ENCODE results near the gene ATL2.
"Not testable (repeated sequence)": the region's sequence is repeated elsewhere in the genome, so short reads cannot be mapped to it uniquely, and the experiment has no call there.

The ATL2 gene

GRCh38 chr2:38387887-38388286, 10.8 kb upstream of the ATL2 start:
- no peak for DNase-seq

- DNase-seq: peak in 1 of 3 donors; percentile 76
Measured at GRCh38 chr2:38386821-38387220, 9.7 kb upstream of the ATL2 start.

DNA sequence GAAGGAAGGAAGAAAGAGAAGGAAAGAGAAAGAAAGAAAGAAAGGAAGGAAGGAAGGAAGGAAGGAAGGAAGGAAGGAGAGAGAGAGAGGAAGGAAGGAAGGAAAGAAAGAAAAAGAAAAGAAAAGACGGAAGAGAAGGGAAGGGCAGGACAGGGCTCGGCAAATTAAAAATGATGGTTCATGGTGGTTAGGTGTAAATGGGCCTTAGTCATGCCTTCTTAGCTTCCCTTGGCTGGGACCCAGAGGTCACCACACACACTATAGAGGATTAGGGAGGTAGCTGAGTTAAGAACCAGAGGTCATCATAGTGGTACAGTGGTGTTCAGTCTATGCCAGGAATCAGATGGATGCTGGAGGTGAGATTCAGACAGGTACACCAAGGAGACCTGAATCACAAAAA, 9.3 kb upstream of the ATL2 start:
- no peak for DNase-seq

- no peak for DNase-seq
Measured at GRCh38 chr2:38384338-38384737, 7.3 kb upstream of the ATL2 start.

DNA sequence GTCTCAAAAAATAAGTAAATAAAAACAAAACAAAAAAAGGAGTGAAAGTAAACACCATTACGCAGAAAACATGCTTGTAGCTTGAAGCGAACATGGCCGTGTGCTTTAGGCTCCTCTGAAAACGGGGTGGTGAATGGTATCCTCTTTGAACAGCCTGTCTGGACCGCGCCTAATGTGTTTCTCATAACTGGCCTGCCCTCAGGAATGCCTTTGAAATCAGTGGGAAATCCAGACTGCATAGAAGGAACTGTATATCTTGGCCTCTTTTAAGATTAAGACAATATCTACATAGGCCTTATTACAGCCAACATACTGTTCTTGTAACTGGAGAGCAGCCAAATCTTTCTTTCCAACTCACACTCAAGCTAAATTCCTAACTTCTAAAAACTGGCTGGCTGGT, 6.7 kb upstream of the ATL2 start:
- not testable (repeated sequence) for DNase-seq

DNA sequence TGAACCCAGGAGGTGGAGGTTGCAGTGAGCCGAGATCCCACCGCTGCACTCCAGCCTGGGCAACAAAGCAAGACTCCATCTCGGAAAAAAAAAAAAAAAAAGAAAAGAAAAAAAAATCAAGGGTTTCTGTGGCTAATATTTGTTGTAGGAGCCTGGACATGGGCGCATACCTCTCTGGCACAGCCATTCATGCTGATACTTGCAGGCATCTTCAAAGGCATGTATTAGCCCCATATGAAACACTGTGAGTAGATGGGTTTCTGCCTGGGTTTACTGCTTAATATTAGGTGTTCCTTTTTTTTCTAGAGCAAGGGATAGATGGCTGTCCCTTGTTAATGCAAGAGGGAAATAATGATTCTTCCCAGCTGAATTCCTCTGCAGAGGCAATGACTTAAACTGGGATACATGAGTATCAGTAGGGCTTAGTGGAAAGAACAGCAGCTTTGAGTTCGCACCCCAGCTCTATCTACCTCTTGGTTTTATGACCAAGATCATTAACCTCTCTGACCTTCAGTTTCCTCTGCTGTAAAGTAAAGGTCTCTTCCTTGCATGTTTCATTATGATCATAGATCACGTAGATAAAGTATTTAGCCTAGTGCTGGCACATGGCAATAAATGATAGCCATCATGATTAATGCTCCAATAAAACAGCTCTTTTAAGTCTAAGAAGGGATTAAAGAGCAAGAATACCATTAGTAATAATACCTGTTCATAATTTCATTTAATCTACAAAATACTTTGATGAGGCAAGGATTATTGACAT, 4.5 kb upstream of the ATL2 start:
- DNase-seq: no peak

DNA sequence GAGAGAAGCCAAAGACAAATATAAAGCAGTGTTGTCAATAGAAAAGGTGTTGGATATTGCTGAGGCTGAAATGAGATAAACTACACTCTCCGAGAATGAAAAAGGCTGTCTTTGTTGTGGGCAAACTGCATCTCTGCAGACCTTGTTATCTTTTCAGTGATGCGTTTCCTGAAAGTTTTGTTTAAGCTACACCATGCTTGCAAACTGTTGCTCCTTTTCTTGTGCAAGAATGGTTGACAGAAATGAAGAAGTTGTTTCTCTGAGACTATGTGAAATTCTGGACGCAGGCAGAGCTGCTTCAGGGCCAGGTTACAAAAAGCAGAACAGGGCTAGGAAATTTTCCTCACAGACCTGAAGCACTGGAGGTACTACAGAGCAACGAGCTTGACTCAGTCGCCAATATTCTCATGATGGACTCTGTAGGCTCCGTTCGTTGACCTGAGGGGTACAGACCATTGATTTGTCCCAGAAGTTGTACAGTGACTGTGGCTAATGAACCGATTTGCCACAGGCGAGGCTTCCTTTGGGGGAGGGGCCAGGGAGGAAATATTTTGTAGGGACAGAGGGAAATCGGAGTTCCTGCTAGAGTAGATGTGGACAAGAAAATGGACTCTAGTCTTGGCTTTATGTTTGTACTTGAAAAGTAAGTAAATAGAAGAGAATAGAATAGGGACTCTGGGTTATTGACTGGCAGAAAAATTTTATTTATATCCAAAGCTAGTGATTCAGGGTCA, 3.5 kb upstream of the ATL2 start:
- DNase-seq: peak; percentile 66 to 81 (median 77)

- peak; percentile 80 to 94 (median 89) for DNase-seq
Measured at GRCh38 chr2:38376346-38377049, 575 bp downstream of the ATL2 start.

GRCh38 chr2:38375696-38376345, 1.3 kb downstream of the ATL2 start:
- DNase-seq: peak; percentile 48 to 74 (median 70)

GRCh38 chr2:38374984-38375383, 2.1 kb downstream of the ATL2 start:
- no peak for DNase-seq

DNA sequence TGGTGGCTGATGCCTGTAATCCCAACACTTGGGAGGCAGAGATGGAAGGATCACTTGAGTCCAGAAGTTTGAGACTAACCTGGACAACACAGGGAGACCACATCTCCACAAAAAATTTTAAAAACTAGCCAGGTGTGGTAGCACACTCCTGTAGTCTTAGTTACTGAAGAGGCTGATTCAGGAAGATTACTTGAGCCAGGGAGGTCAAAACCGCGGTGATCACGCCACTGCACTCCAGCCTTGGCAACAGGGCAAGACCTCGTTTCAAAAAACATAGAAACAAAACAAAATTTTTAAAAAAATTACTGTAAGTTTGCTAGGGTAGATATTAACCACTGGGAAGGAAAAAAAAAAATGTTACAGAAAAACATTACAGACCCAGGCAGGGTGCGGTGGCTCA, 5.8 kb downstream of the ATL2 start:
- DNase-seq: no peak

DNA sequence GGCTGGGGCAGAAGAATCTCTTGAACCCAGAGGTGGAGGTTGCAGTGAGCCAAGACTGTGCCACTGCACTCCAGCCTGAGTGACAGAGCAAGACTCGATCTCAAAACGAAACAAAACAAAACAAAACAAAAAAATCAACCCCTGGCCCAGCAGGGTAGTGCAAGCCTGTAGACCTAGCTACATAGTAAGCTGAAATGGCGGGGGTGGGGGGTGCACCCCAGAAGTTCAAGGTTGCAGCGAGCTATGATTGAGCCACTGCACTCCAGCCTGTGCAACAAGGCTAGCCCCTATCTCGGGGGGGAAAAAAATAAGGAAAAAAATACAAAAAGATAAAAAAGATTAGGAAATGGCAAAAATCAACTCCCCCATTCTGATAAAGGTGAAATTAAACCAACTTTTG, 6.4 kb downstream of the ATL2 start:
- DNase-seq: no peak

- no peak for DNase-seq
Measured at GRCh38 chr2:38362232-38362631, 14.8 kb downstream of the ATL2 start.

GRCh38 chr2:38360177-38360576, 16.9 kb downstream of the ATL2 start:
- DNase-seq: no peak

DNA sequence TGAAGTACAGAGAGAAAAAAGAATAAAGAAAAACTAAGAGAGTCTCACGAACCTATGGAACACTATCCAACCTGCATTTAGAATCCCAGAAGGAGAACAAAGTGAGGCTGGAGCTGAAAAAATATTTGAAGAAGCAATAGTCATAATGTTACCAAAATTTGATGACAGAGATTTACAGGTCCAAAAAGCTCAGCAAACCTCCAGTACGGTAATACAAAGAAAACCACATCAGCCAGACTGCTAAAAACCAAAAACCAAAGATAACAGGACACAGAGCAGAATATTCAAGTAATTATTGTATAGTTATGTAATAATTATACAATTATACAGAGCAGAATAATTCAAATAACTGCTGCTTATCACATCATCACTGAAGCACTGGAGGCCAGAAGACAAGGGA, 23.7 kb downstream of the ATL2 start:
- DNase-seq: no peak

- DNase-seq: no peak
Measured at GRCh38 chr2:38352336-38352735, 24.7 kb downstream of the ATL2 start.

DNA sequence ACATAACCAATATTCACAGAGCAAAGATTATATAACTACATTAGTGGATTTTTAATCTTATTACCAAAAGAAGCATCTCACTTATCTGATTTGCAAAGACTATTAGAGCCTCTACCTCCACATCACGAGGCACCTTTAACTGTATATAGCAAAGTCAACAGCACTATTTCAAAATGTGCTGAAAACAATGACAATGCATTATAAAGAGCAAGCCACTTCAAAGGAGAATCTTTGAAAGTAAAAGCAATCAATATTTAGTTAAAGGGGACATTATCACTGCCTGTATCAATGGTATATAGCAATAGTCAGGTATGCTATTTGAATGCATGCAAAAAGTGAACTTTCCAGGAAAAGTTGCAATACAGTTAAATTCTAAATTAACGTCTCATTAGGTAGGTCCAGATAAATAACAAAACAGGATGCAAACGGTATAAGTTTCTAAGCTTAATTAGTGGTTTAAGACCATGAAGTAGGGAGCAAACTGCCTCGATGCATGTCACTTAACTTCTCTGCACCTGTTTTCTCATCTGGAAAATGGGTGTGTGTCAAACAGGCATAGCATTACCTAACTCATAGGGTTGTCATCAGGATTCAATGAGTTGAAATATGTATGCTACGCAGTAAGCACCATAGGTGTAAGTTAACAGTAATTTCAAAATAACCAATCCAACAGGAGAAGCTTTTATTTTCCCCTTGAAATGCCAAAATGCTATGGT, 31.6 kb downstream of the ATL2 start:
- no peak for DNase-seq

GRCh38 chr2:38344813-38345212, 32.3 kb downstream of the ATL2 start:
- no peak for DNase-seq

- no peak for DNase-seq
Measured at GRCh38 chr2:38343212-38343611, 33.9 kb downstream of the ATL2 start.

- no peak for DNase-seq
Measured at GRCh38 chr2:38336621-38337020, 40.5 kb downstream of the ATL2 start.

DNA sequence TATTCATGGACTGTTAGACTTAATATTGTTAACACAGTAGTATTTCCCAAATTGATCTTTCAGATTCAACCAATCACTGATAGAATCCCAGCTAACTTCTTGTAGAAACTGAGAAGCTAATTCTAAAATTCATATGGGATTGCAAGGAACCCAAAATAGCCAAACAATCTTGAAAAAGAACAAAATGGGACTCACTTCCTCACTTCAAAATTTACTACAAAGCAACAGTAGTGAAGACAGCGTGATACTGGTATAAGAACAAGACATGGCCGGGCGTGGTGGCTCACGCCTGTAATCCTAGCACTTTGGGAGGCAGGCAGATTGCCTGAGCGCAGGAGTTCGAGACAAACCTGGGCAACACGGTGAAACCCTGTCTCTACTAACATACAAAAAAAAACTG, 46.3 kb downstream of the ATL2 start:
- DNase-seq: no peak

GRCh38 chr2:38327580-38327979, 49.5 kb downstream of the ATL2 start:
- no peak for DNase-seq

GRCh38 chr2:38323623-38324022, 53.5 kb downstream of the ATL2 start:
- DNase-seq: no peak
